ENCODE results near the gene STEAP4.
A peak's percentile ranks its signal among the peaks of the same experiment; 100 is the strongest.
"Not testable (repeated sequence)": the region's sequence is repeated elsewhere in the genome, so short reads cannot be mapped to it uniquely, and the experiment has no call there.

Gene STEAP4

GRCh38 chr7:88268051-88268450 lies 38.6 kb downstream of the STEAP4 start:
- no peak for DNase-seq (ENCODE audit: low spot score)

- DNase-seq (ENCODE audit: low spot score) = no peak
These were observed 39.3 kb downstream of the STEAP4 start for GRCh38 chr7:88267421-88267820.

- not testable (repeated sequence) for DNase-seq (ENCODE audit: low spot score)
These were observed 41.7 kb downstream of the STEAP4 start for GRCh38 chr7:88264987-88265386.

- no peak for DNase-seq (ENCODE audit: low spot score)
These were observed 44.1 kb downstream of the STEAP4 start for GRCh38 chr7:88262562-88262961.

GRCh38 chr7:88260719-88261118 lies 46.0 kb downstream of the STEAP4 start:
- no peak for DNase-seq (ENCODE audit: low spot score)

GRCh38 chr7:88259656-88260380 lies 46.9 kb downstream of the STEAP4 start:
- DNase-seq (ENCODE audit: low spot score) = no peak

- not testable (repeated sequence) for DNase-seq (ENCODE audit: low spot score)
These were observed 48.4 kb downstream of the STEAP4 start for GRCh38 chr7:88258296-88258695.

GRCh38 chr7:88256906-88257305 lies 49.8 kb downstream of the STEAP4 start:
- DNase-seq (ENCODE audit: low spot score) = no peak

GRCh38 chr7:88254721-88255424 lies 51.8 kb downstream of the STEAP4 start:
- no peak for DNase-seq (ENCODE audit: low spot score)

GRCh38 chr7:88253640-88254039 lies 53.1 kb downstream of the STEAP4 start:
- no peak for DNase-seq (ENCODE audit: low spot score)

GRCh38 chr7:88244258-88244657 lies 62.4 kb downstream of the STEAP4 start:
- DNase-seq (ENCODE audit: low spot score) = no peak

GRCh38 chr7:88243345-88243909 lies 63.3 kb downstream of the STEAP4 start:
- peak; percentile 9 for DNase-seq (ENCODE audit: low spot score)

GRCh38 chr7:88239852-88240251 lies 66.8 kb downstream of the STEAP4 start:
- no peak for DNase-seq (ENCODE audit: low spot score)

GRCh38 chr7:88233828-88234227 lies 72.9 kb downstream of the STEAP4 start:
- no peak for DNase-seq (ENCODE audit: low spot score)

- no peak for DNase-seq (ENCODE audit: low spot score)
These were observed 76.0 kb downstream of the STEAP4 start for GRCh38 chr7:88230646-88231045.

- no peak for DNase-seq (ENCODE audit: low spot score)
These were observed 77.2 kb downstream of the STEAP4 start for GRCh38 chr7:88229302-88229995.

- no peak for DNase-seq (ENCODE audit: low spot score)
These were observed 79.7 kb downstream of the STEAP4 start for GRCh38 chr7:88226886-88227516.

GRCh38 chr7:88226201-88226600 lies 80.5 kb downstream of the STEAP4 start:
- DNase-seq (ENCODE audit: low spot score) = no peak

- DNase-seq (ENCODE audit: low spot score) = no peak
These were observed 82.0 kb downstream of the STEAP4 start for GRCh38 chr7:88224601-88225275.

- no peak for DNase-seq (ENCODE audit: low spot score)
These were observed 83.4 kb downstream of the STEAP4 start for GRCh38 chr7:88223265-88223664.
